ENCODE data around the gene CHRM4. TPM values are rescaled to one million over a fixed set of nuclear protein-coding genes. Genes with fewer than 3 reads are reported as not detected.

CHRM4 gene
- total RNA-seq, 2 experiments from 2014 or later: 0.09 TPM; not detected in 1

GRCh38 chr11:46376258-46377050 is 15.1 kb downstream of the CHRM4 start:
- no peaks in the 10 kb centered on the region for H4K20me1 ChIP-seq (ENCODE audit: insufficient read depth, low read length)
- H3K9me2 ChIP-seq (ENCODE audit: insufficient read depth, low read length): no peaks in the 10 kb centered on the region
- no peaks in the 10 kb centered on the region for H3K79me2 ChIP-seq (ENCODE audit: insufficient read depth, low read depth, low read length)
- no peak overlapping the region for H2AFZ ChIP-seq (ENCODE audit: low read length)
- BruUV-seq (replicated peaks): no TSS peak
- H3K4me1 ChIP-seq (ENCODE audit: insufficient read depth, low read length, poor library complexity, severe bottlenecking): peaks cover 11% of the 10 kb centered on the region
- POLR2A ChIA-PET: interaction anchor here (1.0 kb wide), 1 partner anchor 15 kb away, joined by 3 read pairs; no protein-coding TSS in a partner anchor
- no peak overlapping the region for H3K27ac ChIP-seq (ENCODE audit: low read depth, low read length, poor library complexity, severe bottlenecking)
- DNase-seq (ENCODE audit: low spot score): no peak
- TF ChIP-seq CTCF (conservative IDR thresholded peaks at IDR 0.05; ENCODE audit: low read length): no peak
- TF ChIP-seq EZH2phosphoT487 (IDR thresholded peaks at IDR 0.05; ENCODE audit: borderline replicate concordance, low read depth, low read length): no peak
- no peak overlapping the region for H3K4me3 ChIP-seq (ENCODE audit: low read depth, low read length, poor library complexity, severe bottlenecking)
- CTCF ChIA-PET (ENCODE audit: unreplicated experiment): no interaction called here
- peaks cover 63% of the 10 kb centered on the region for H3K36me3 ChIP-seq (ENCODE audit: insufficient read depth, low read length)
- no peaks in the 10 kb centered on the region for H3K9me3 ChIP-seq (ENCODE audit: low read length)
- intact Hi-C loops (cut with micrococcal nuclease; ENCODE audit: unreplicated experiment): no loop called here
- no peak overlapping the region for H3K4me2 ChIP-seq (ENCODE audit: low read length)

DNA sequence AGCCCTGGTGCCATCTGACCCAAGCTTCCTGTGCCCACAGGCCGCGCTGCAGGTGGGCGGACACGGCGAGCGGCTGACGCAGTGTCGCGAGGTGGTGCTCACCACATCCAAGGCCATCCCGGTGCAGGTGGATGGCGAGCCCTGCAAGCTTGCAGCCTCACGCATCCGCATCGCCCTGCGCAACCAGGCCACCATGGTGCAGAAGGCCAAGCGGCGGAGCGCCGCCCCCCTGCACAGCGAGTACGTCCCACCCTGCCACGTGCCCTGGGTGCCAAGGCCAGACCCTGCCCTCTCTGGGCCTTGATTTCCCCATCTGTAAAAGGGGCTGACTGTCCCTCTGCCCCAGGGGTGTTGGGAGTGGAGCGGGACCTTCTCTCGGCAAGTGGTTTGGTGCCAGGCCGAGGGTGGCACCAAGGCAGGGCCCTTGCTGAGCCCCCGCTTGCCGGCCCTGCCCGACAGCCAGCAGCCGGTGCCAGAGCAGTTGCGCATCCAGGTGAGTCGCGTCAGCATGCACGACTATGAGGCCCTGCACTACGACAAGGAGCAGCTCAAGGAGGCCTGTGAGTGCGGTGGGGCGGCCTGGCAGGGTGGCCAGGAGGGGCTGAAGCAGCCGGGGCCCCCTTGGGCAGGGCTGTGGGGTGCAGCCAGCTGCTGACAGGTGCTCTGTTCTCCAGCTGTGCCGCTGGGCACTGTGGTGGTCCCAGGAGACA is 16.0 kb downstream of the CHRM4 start:
- TF ChIP-seq EZH2phosphoT487 (IDR thresholded peaks at IDR 0.05; ENCODE audit: borderline replicate concordance, low read depth, low read length): no peak
- TF ChIP-seq CTCF (conservative IDR thresholded peaks at IDR 0.05; ENCODE audit: low read length): no peak
- Histone ChIP-seq H3K4me2 (ENCODE audit: low read length) (no peak overlapping the region), H3K27ac (ENCODE audit: low read depth, low read length, poor library complexity, severe bottlenecking) (no peak overlapping the region), H3K4me1 (ENCODE audit: insufficient read depth, low read length, poor library complexity, severe bottlenecking) (peaks cover 3% of the 10 kb centered on the region), H3K79me2 (ENCODE audit: insufficient read depth, low read depth, low read length) (no peaks in the 10 kb centered on the region), H3K4me3 (ENCODE audit: low read depth, low read length, poor library complexity, severe bottlenecking) (no peak overlapping the region), H3K9me3 (ENCODE audit: low read length) (no peaks in the 10 kb centered on the region), H3K36me3 (ENCODE audit: insufficient read depth, low read length) (peaks cover 69% of the 10 kb centered on the region), H4K20me1 (ENCODE audit: insufficient read depth, low read length) (no peaks in the 10 kb centered on the region), H2AFZ (ENCODE audit: low read length) (no peak overlapping the region), H3K9me2 (ENCODE audit: insufficient read depth, low read length) (no peaks in the 10 kb centered on the region)
- no TSS peak for BruUV-seq (replicated peaks)
- POLR2A ChIA-PET: interaction anchor here (1.0 kb wide), 1 partner anchor 14 kb away, joined by 3 read pairs; no protein-coding TSS in a partner anchor
- CTCF ChIA-PET (ENCODE audit: unreplicated experiment): no interaction called here
- intact Hi-C loops (cut with micrococcal nuclease; ENCODE audit: unreplicated experiment): no loop called here
- no peak for DNase-seq (ENCODE audit: low spot score)

- Histone ChIP-seq H4K20me1 (ENCODE audit: insufficient read depth, low read length) (no peaks in the 10 kb centered on the region), H2AFZ (ENCODE audit: low read length) (no peak overlapping the region), H3K4me2 (ENCODE audit: low read length) (no peak overlapping the region), H3K4me1 (ENCODE audit: insufficient read depth, low read length, poor library complexity, severe bottlenecking) (no peaks in the 10 kb centered on the region), H3K27ac (ENCODE audit: low read depth, low read length, poor library complexity, severe bottlenecking) (no peak overlapping the region), H3K4me3 (ENCODE audit: low read depth, low read length, poor library complexity, severe bottlenecking) (no peak overlapping the region), H3K9me3 (ENCODE audit: low read length) (no peaks in the 10 kb centered on the region), H3K36me3 (ENCODE audit: insufficient read depth, low read length) (peaks cover 76% of the 10 kb centered on the region), H3K79me2 (ENCODE audit: insufficient read depth, low read depth, low read length) (no peaks in the 10 kb centered on the region), H3K9me2 (ENCODE audit: insufficient read depth, low read length) (no peaks in the 10 kb centered on the region)
- ChIA-PET POLR2A (no interaction called here), CTCF (ENCODE audit: unreplicated experiment) (no interaction called here)
- intact Hi-C loops (cut with micrococcal nuclease; ENCODE audit: unreplicated experiment): no loop called here
- DNase-seq (ENCODE audit: low spot score): no peak
- no peak for TF ChIP-seq EZH2phosphoT487 (IDR thresholded peaks at IDR 0.05; ENCODE audit: borderline replicate concordance, low read depth, low read length)
- TF ChIP-seq CTCF (conservative IDR thresholded peaks at IDR 0.05; ENCODE audit: low read length): no peak
- BruUV-seq (replicated peaks): no TSS peak
Measured at GRCh38 chr11:46374815-46375214, 16.8 kb downstream of the CHRM4 start.
